GM19240 (cell line): ENCODE data around the gene CHCHD6.

ENCODE experiments used
- DNase-seq: peaks from one replicate; pipeline ENCODE4 v3.0.0; 2011; ENCODE audit warnings: low spot score; ENCODE audit not compliant: insufficient read length

CHCHD6 gene

DNA sequence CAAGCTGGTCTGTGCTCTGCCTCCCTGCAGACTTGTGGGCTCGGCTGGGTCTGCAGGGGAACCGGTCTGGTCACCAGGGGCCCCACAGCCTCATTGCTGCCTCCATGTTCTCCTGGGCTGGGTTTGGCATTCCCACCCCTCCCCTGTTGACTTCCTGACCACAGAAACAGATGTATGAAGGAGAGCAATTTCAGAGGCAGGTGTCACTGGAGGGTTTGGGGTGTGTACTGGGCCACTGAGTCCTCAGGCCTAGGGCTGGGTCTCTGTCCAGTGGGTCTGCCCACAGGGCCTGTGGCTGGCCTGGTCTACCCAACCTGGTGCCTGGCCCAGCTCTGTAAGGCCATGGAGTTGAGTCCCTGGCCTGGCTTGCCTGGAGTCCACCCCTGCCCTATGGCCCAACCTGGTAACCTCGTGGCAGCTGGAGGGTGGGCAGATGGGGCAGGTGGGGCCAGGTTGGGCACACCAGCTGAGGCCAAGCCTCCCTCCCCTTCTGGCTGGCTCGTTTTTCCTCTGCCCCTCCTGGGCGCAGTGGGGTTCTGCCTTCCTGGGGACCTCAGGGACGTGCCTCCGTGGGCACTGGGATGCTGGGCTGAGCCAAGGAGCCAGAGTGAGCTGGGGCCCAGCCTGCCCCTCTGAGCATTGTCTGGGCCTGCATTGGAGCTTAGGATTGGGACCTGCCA, 299.7 kb downstream of the CHCHD6 start:
- no peak for DNase-seq

DNA sequence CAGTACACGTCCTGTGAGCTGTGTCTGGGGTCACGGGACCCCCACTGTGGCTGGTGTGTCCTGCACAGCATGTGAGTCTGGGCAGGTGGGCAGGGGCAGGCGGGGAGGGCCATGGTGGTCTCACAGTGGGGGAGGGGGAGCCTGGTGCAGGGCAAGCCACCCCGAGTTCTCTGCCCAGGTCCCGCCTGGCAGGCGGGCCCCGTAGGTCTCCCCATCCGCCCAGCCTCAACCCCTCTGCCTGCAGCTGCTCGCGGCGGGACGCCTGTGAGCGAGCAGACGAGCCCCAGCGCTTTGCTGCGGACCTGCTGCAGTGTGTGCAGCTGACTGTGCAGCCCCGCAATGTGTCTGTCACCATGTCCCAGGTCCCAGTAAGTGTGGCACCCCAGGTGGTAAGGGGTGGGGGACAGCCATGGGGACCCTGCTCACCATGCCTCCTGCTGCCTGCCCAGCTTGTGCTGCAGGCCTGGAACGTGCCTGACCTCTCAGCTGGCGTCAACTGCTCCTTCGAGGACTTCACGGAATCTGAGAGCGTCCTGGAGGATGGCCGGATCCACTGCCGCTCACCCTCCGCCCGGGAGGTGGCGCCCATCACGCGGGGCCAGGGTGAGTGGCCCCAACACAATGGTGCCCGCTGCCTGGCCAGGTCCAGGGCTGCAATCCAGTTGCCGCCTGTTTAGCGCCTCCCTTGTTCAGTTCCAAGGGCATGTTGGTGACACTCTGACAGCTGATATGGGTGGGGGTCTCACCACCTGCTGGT, 300.8 kb downstream of the CHCHD6 start:
- DNase-seq: no peak

DNA sequence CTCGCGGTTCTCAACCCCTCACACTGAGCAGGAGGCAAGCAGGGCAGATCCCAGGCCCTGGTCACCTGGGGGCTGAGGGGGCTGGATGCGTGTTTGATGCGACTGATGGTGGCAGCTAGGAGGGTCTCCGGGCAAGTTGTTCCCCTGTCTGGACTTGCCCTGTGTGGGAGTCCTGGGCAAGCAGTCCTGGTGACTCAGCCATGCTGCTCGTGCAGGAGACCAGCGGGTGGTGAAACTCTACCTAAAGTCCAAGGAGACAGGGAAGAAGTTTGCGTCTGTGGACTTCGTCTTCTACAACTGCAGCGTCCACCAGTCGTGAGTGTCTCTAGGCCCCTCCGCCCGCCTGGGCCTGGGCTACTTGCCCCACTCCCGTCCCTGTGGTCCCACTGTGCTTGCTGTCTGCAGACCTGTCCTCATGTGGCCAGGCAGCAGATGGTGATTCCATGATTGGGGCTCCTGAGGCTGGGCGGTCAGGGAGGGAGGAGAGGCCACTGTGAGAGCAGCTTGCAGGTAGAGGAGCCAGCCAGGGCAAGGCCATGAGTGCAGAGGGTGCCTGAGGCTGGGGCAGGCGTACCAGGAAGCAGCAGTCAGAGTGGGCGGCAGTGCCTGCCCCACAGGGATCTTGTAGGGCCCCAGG, 301.9 kb downstream of the CHCHD6 start:
- DNase-seq: no peak

DNA sequence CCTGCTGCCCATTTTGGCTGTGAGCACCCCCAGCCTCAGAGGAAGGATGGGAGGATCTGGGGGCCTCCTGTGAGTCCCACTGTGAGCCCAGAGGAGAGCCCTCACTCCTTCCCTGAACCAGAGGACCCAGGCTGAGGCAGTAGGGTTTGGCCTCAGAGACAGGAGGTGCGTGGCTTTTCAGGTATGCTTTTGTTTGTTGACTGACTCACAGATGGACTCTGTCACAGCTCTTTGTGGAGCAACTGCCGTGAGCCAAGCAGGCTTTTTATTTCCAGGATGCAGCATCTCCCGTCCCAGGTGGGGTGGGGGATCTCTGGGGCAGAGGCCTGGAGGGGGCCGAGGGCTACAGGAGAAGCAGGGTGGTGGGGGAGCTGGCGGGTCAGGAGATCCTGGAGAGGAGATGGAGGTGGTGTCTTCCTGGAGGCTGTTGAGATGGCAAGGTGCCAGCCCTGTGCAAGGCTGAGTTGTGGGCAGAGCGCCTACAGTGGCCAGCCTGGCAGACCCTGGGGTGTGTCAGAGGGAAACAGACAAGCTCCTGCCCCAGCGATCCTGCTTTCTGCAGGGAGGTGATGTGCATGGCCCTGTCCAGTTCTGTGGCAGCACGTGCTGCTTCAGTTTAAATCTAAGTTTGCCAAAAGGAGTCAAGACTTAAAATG, 302.9 kb downstream of the CHCHD6 start:
- no peak for DNase-seq

DNA sequence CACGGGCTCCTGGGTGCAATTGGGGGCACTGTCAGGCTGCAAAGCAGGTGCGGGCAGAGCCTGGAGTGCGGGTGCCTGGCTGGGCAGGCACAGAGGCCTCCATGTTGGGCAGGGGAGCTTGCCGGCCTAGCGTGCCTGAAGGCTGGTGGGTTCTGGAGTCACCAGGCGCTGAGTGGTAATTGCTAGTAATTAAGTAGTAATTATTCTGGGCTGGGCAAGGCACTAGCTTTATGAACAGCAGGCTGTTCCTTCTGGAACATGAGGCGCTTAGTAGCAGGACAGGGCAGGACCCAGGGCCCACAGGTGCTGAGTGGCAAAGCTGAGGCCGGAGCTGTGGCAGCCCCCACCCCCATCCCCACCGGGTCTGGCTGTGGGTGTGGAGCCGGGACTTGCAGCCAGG, 304.2 kb downstream of the CHCHD6 start:
- DNase-seq: no peak

DNA sequence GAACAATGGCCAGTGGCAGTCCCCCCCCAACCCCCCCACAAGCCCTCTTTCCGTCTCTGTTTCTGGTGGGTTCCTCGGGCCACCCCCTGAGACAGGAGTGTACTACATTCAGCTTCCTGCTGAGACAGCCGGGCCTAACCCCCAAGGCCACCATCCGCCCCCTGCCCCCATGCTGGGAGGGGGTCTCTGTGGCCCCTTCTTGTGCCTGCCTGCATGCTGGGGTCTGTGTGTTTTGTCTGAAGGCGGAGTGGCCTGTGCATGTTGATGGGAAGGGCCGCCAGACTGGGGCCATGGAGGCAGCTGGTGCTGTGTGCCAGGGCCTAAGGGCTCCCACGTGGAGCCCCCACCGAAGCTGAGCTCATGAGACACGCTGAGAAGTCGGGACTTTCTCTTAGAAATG, 305.5 kb downstream of the CHCHD6 start:
- DNase-seq: no peak
